Measurements from ENCODE around the gene EDDM13.
"Not testable (repeated sequence)": the region's sequence is repeated elsewhere in the genome, so short reads cannot be mapped to it uniquely, and the experiment has no call there.

The EDDM13 gene

GRCh38 chr19:56321254-56321988 lies 48.9 kb downstream of the EDDM13 start:
- no peak overlapping the region for H2AFZ ChIP-seq (ENCODE audit: low read length, unreplicated experiment)
- H3K27me3 ChIP-seq (ENCODE audit: insufficient read depth, low read length): no peaks in the 10 kb centered on the region
- no peaks in the 10 kb centered on the region for H3K79me2 ChIP-seq (ENCODE audit: control insufficient read depth, insufficient read depth, low read length, unreplicated experiment)
- H3K4me3 ChIP-seq (ENCODE audit: low read depth, low read length): no peak overlapping the region
- no peaks in the 10 kb centered on the region for H3K36me3 ChIP-seq (ENCODE audit: insufficient read depth, low read length)
- no peak overlapping the region for H3K27ac ChIP-seq (ENCODE audit: low read depth, low read length)
- no peaks in the 10 kb centered on the region for H3K4me1 ChIP-seq (ENCODE audit: control insufficient read depth, insufficient read depth, low read length, unreplicated experiment)

- Histone ChIP-seq H3K27me3 (ENCODE audit: insufficient read depth, low read length) (no peaks in the 10 kb centered on the region), H3K4me1 (ENCODE audit: control insufficient read depth, insufficient read depth, low read length, unreplicated experiment) (no peaks in the 10 kb centered on the region), H3K4me3 (ENCODE audit: low read depth, low read length) (no peak overlapping the region), H3K79me2 (ENCODE audit: control insufficient read depth, insufficient read depth, low read length, unreplicated experiment) (no peaks in the 10 kb centered on the region), H3K27ac (ENCODE audit: low read depth, low read length) (no peak overlapping the region), H2AFZ (ENCODE audit: low read length, unreplicated experiment) (no peak overlapping the region), H3K36me3 (ENCODE audit: insufficient read depth, low read length) (no peaks in the 10 kb centered on the region)
These were observed 49.5 kb downstream of the EDDM13 start for GRCh38 chr19:56321989-56322440.

GRCh38 chr19:56324436-56324835 lies 51.9 kb downstream of the EDDM13 start:
- Histone ChIP-seq H3K79me2 (ENCODE audit: control insufficient read depth, insufficient read depth, low read length, unreplicated experiment) (no peaks in the 10 kb centered on the region), H3K27ac (ENCODE audit: low read depth, low read length) (no peak overlapping the region), H3K4me3 (ENCODE audit: low read depth, low read length) (no peak overlapping the region), H2AFZ (ENCODE audit: low read length, unreplicated experiment) (no peak overlapping the region), H3K4me1 (ENCODE audit: control insufficient read depth, insufficient read depth, low read length, unreplicated experiment) (no peaks in the 10 kb centered on the region), H3K27me3 (ENCODE audit: insufficient read depth, low read length) (no peaks in the 10 kb centered on the region), H3K36me3 (ENCODE audit: insufficient read depth, low read length) (no peaks in the 10 kb centered on the region)

GRCh38 chr19:56332695-56333094 lies 60.1 kb downstream of the EDDM13 start:
- Histone ChIP-seq H3K79me2 (ENCODE audit: control insufficient read depth, insufficient read depth, low read length, unreplicated experiment) (no peaks in the 10 kb centered on the region), H3K36me3 (ENCODE audit: insufficient read depth, low read length) (no peaks in the 10 kb centered on the region), H3K4me1 (ENCODE audit: control insufficient read depth, insufficient read depth, low read length, unreplicated experiment) (no peaks in the 10 kb centered on the region), H3K27ac (ENCODE audit: low read depth, low read length) (no peak overlapping the region), H3K4me3 (ENCODE audit: low read depth, low read length) (no peak overlapping the region), H3K27me3 (ENCODE audit: insufficient read depth, low read length) (no peaks in the 10 kb centered on the region; the same call in 1 of the 2 replicates), H2AFZ (ENCODE audit: low read length, unreplicated experiment) (no peak overlapping the region)

GRCh38 chr19:56333506-56333905 lies 61.0 kb downstream of the EDDM13 start:
- Histone ChIP-seq H3K27me3 (ENCODE audit: insufficient read depth, low read length) (no peaks in the 10 kb centered on the region; the same call in 1 of the 2 replicates), H3K27ac (ENCODE audit: low read depth, low read length) (no peak overlapping the region), H3K79me2 (ENCODE audit: control insufficient read depth, insufficient read depth, low read length, unreplicated experiment) (no peaks in the 10 kb centered on the region), H3K36me3 (ENCODE audit: insufficient read depth, low read length) (no peaks in the 10 kb centered on the region), H3K4me3 (ENCODE audit: low read depth, low read length) (no peak overlapping the region), H2AFZ (ENCODE audit: low read length, unreplicated experiment) (no peak overlapping the region), H3K4me1 (ENCODE audit: control insufficient read depth, insufficient read depth, low read length, unreplicated experiment) (no peaks in the 10 kb centered on the region)

- H2AFZ ChIP-seq (ENCODE audit: low read length, unreplicated experiment); H3K4me3 ChIP-seq (ENCODE audit: low read depth, low read length); H3K27ac ChIP-seq (ENCODE audit: low read depth, low read length); H3K79me2 ChIP-seq (ENCODE audit: control insufficient read depth, insufficient read depth, low read length, unreplicated experiment); H3K4me1 ChIP-seq (ENCODE audit: control insufficient read depth, insufficient read depth, low read length, unreplicated experiment); H3K36me3 ChIP-seq (ENCODE audit: insufficient read depth, low read length); H3K27me3 ChIP-seq (ENCODE audit: insufficient read depth, low read length): not testable (repeated sequence)
These were observed 62.8 kb downstream of the EDDM13 start for GRCh38 chr19:56335371-56335770.

GRCh38 chr19:56337077-56337476 lies 64.5 kb downstream of the EDDM13 start:
- H3K36me3 ChIP-seq (ENCODE audit: insufficient read depth, low read length); H3K79me2 ChIP-seq (ENCODE audit: control insufficient read depth, insufficient read depth, low read length, unreplicated experiment); H2AFZ ChIP-seq (ENCODE audit: low read length, unreplicated experiment); H3K4me3 ChIP-seq (ENCODE audit: low read depth, low read length); H3K4me1 ChIP-seq (ENCODE audit: control insufficient read depth, insufficient read depth, low read length, unreplicated experiment); H3K27me3 ChIP-seq (ENCODE audit: insufficient read depth, low read length); H3K27ac ChIP-seq (ENCODE audit: low read depth, low read length): not testable (repeated sequence)

GRCh38 chr19:56339031-56339430 lies 66.5 kb downstream of the EDDM13 start:
- not testable (repeated sequence) for H3K79me2 ChIP-seq (ENCODE audit: control insufficient read depth, insufficient read depth, low read length, unreplicated experiment); H3K27ac ChIP-seq (ENCODE audit: low read depth, low read length); H3K27me3 ChIP-seq (ENCODE audit: insufficient read depth, low read length); H3K36me3 ChIP-seq (ENCODE audit: insufficient read depth, low read length); H3K4me3 ChIP-seq (ENCODE audit: low read depth, low read length); H3K4me1 ChIP-seq (ENCODE audit: control insufficient read depth, insufficient read depth, low read length, unreplicated experiment); H2AFZ ChIP-seq (ENCODE audit: low read length, unreplicated experiment)

- Histone ChIP-seq H3K27ac (ENCODE audit: low read depth, low read length) (no peak overlapping the region), H3K4me3 (ENCODE audit: low read depth, low read length) (no peak overlapping the region), H3K4me1 (ENCODE audit: control insufficient read depth, insufficient read depth, low read length, unreplicated experiment) (no peaks in the 10 kb centered on the region), H3K79me2 (ENCODE audit: control insufficient read depth, insufficient read depth, low read length, unreplicated experiment) (no peaks in the 10 kb centered on the region), H3K36me3 (ENCODE audit: insufficient read depth, low read length) (no peaks in the 10 kb centered on the region), H2AFZ (ENCODE audit: low read length, unreplicated experiment) (no peak overlapping the region), H3K27me3 (ENCODE audit: insufficient read depth, low read length) (no peaks in the 10 kb centered on the region)
These were observed 69.4 kb downstream of the EDDM13 start for GRCh38 chr19:56341948-56342347.

- Histone ChIP-seq H3K4me1 (ENCODE audit: control insufficient read depth, insufficient read depth, low read length, unreplicated experiment) (no peaks in the 10 kb centered on the region), H3K36me3 (ENCODE audit: insufficient read depth, low read length) (no peaks in the 10 kb centered on the region), H3K4me3 (ENCODE audit: low read depth, low read length) (no peak overlapping the region), H2AFZ (ENCODE audit: low read length, unreplicated experiment) (no peak overlapping the region), H3K27me3 (ENCODE audit: insufficient read depth, low read length) (no peaks in the 10 kb centered on the region), H3K27ac (ENCODE audit: low read depth, low read length) (no peak overlapping the region), H3K79me2 (ENCODE audit: control insufficient read depth, insufficient read depth, low read length, unreplicated experiment) (no peaks in the 10 kb centered on the region)
These were observed 74.7 kb downstream of the EDDM13 start for GRCh38 chr19:56347163-56347778.

- Histone ChIP-seq H3K27ac (ENCODE audit: low read depth, low read length) (no peak overlapping the region), H3K4me3 (ENCODE audit: low read depth, low read length) (no peak overlapping the region), H2AFZ (ENCODE audit: low read length, unreplicated experiment) (no peak overlapping the region), H3K36me3 (ENCODE audit: insufficient read depth, low read length) (no peaks in the 10 kb centered on the region), H3K4me1 (ENCODE audit: control insufficient read depth, insufficient read depth, low read length, unreplicated experiment) (no peaks in the 10 kb centered on the region), H3K27me3 (ENCODE audit: insufficient read depth, low read length) (no peaks in the 10 kb centered on the region), H3K79me2 (ENCODE audit: control insufficient read depth, insufficient read depth, low read length, unreplicated experiment) (no peaks in the 10 kb centered on the region)
These were observed 75.8 kb downstream of the EDDM13 start for GRCh38 chr19:56348289-56348877.

All from ACC112 (cell line).